Activated naive CD8-positive, alpha-beta T cell treated with anti-CD3 and anti-CD28 coated beads for 36 hours (primary cell): ENCODE data around the gene GTPBP6. TPM values are rescaled to one million over a fixed set of nuclear protein-coding genes. Genes with fewer than 3 reads are reported as not detected.
"Not testable (repeated sequence)": the region's sequence is repeated elsewhere in the genome, so short reads cannot be mapped to it uniquely, and the experiment has no call there.

Experiments used
- DNase-seq: peaks from one replicate; pipeline ENCODE4 v3.0.0; 2021
- H3K27ac Mint-ChIP-seq: one replicate; pipeline ENCODE4 v1.8.0; 2022; ENCODE audit warnings: mild to moderate bottlenecking, moderate library complexity, mixed read lengths
- H3K27me3 Mint-ChIP-seq: one replicate; pipeline ENCODE4 v1.8.0; 2022; ENCODE audit warnings: mild to moderate bottlenecking, mixed read lengths
- H3K36me3 Mint-ChIP-seq: one replicate; pipeline ENCODE4 v1.8.0; 2021; ENCODE audit warnings: mild to moderate bottlenecking, mixed read lengths
- H3K4me1 Mint-ChIP-seq: one replicate; pipeline ENCODE4 v1.8.0; 2021; ENCODE audit warnings: mixed read lengths
- H3K4me3 Mint-ChIP-seq: one replicate; pipeline ENCODE4 v1.8.0; 2022; ENCODE audit warnings: mild to moderate bottlenecking, moderate library complexity, mixed read lengths
- H3K9me3 Mint-ChIP-seq: one replicate; pipeline ENCODE4 v1.8.0; 2022; ENCODE audit warnings: mixed read lengths
- total RNA-seq, 2 experiments: library from RNA; stranded (reverse); gene quantifications; one replicate each; pipeline ENCODE4 v1.2.3, GENCODE V29; 2021

The GTPBP6 gene
- total RNA-seq, 2 experiments from 2014 or later = 70.5 to 71.7 TPM

- not testable (repeated sequence) for DNase-seq, H3K4me1 Mint-ChIP-seq, H3K27ac Mint-ChIP-seq, H3K9me3 Mint-ChIP-seq, H3K4me3 Mint-ChIP-seq, H3K27me3 Mint-ChIP-seq
- peaks cover 46% of the 10 kb centered on the region for H3K36me3 Mint-ChIP-seq
Observed at GRCh38 chrX:306614-307251, 11.9 kb downstream of the GTPBP6 start.

GRCh38 chrX:305781-306613 is 12.6 kb downstream of the GTPBP6 start:
- not testable (repeated sequence) for DNase-seq, H3K27ac Mint-ChIP-seq, H3K4me3 Mint-ChIP-seq, H3K27me3 Mint-ChIP-seq, H3K4me1 Mint-ChIP-seq, H3K9me3 Mint-ChIP-seq
- peaks cover 50% of the 10 kb centered on the region for H3K36me3 Mint-ChIP-seq

GRCh38 chrX:302975-303374 is 15.6 kb downstream of the GTPBP6 start:
- H3K4me3 Mint-ChIP-seq = no peak overlapping the region

GRCh38 chrX:300334-300733 is 18.3 kb downstream of the GTPBP6 start:
- Mint-ChIP-seq H3K36me3 (peaks cover 45% of the 10 kb centered on the region), H3K27ac (no peak overlapping the region), H3K27me3 (no peaks in the 10 kb centered on the region), H3K9me3 (peaks cover 2% of the 10 kb centered on the region), H3K4me1 (no peaks in the 10 kb centered on the region), H3K4me3 (no peak overlapping the region)
- no peak for DNase-seq

More at GRCh38 chrX:302975-303374, 15.6 kb downstream of the GTPBP6 start:
- H3K36me3 Mint-ChIP-seq = peaks cover 57% of the 10 kb centered on the region
- no peaks in the 10 kb centered on the region for H3K4me1 Mint-ChIP-seq
- H3K27ac Mint-ChIP-seq = no peak overlapping the region
- H3K27me3 Mint-ChIP-seq = no peaks in the 10 kb centered on the region
- DNase-seq = no peak
- peaks cover 2% of the 10 kb centered on the region for H3K9me3 Mint-ChIP-seq

GRCh38 chrX:298993-299392 is 19.6 kb downstream of the GTPBP6 start:
- no peak for DNase-seq

GRCh38 chrX:295136-295535 is 23.5 kb downstream of the GTPBP6 start:
- no peak overlapping the region for H3K27ac Mint-ChIP-seq
- H3K4me3 Mint-ChIP-seq = no peak overlapping the region
- H3K27me3 Mint-ChIP-seq = no peaks in the 10 kb centered on the region
- H3K9me3 Mint-ChIP-seq = no peaks in the 10 kb centered on the region
- peaks cover 44% of the 10 kb centered on the region for H3K36me3 Mint-ChIP-seq
- no peaks in the 10 kb centered on the region for H3K4me1 Mint-ChIP-seq
- no peak for DNase-seq

More at GRCh38 chrX:298993-299392, 19.6 kb downstream of the GTPBP6 start:
- Mint-ChIP-seq H3K36me3 (peaks cover 37% of the 10 kb centered on the region), H3K27ac (no peak overlapping the region), H3K27me3 (no peaks in the 10 kb centered on the region), H3K9me3 (peaks cover 2% of the 10 kb centered on the region), H3K4me1 (no peaks in the 10 kb centered on the region), H3K4me3 (no peak overlapping the region)

GRCh38 chrX:292900-293897 is 25.4 kb downstream of the GTPBP6 start:
- DNase-seq = no peak
- no peak overlapping the region for H3K4me3 Mint-ChIP-seq
- no peaks in the 10 kb centered on the region for H3K9me3 Mint-ChIP-seq
- no peaks in the 10 kb centered on the region for H3K4me1 Mint-ChIP-seq
- no peak overlapping the region for H3K27ac Mint-ChIP-seq
- no peaks in the 10 kb centered on the region for H3K27me3 Mint-ChIP-seq
- peaks cover 43% of the 10 kb centered on the region for H3K36me3 Mint-ChIP-seq

- Mint-ChIP-seq H3K4me1 (peaks cover 3% of the 10 kb centered on the region), H3K27me3 (no peaks in the 10 kb centered on the region), H3K4me3 (no peak overlapping the region), H3K9me3 (no peaks in the 10 kb centered on the region), H3K27ac (no peak overlapping the region), H3K36me3 (peaks cover 43% of the 10 kb centered on the region)
- no peak for DNase-seq
Observed at GRCh38 chrX:291411-291901, 27.1 kb downstream of the GTPBP6 start.

GRCh38 chrX:290476-291166 is 28.0 kb downstream of the GTPBP6 start:
- Mint-ChIP-seq H3K27ac (no peak overlapping the region), H3K4me1 (peaks cover 7% of the 10 kb centered on the region), H3K27me3 (no peaks in the 10 kb centered on the region), H3K9me3 (no peaks in the 10 kb centered on the region), H3K4me3 (no peak overlapping the region), H3K36me3 (peaks cover 39% of the 10 kb centered on the region)
- no peak for DNase-seq

- Mint-ChIP-seq H3K27ac (no peak overlapping the region), H3K4me1 (peaks cover 13% of the 10 kb centered on the region), H3K36me3 (peaks cover 52% of the 10 kb centered on the region), H3K9me3 (no peaks in the 10 kb centered on the region), H3K4me3 (no peak overlapping the region), H3K27me3 (no peaks in the 10 kb centered on the region)
- no peak for DNase-seq
Observed at GRCh38 chrX:288561-288991, 30.0 kb downstream of the GTPBP6 start.

- Mint-ChIP-seq H3K36me3 (peaks cover 44% of the 10 kb centered on the region), H3K4me1 (peaks cover 15% of the 10 kb centered on the region)
Observed at GRCh38 chrX:287670-288069, 30.9 kb downstream of the GTPBP6 start.

GRCh38 chrX:285076-285677 is 33.4 kb downstream of the GTPBP6 start:
- H3K9me3 Mint-ChIP-seq = no peaks in the 10 kb centered on the region
- peaks cover 25% of the 10 kb centered on the region for H3K36me3 Mint-ChIP-seq
- no peak for DNase-seq
- no peak overlapping the region for H3K27ac Mint-ChIP-seq
- H3K4me3 Mint-ChIP-seq = no peak overlapping the region
- peaks cover 18% of the 10 kb centered on the region for H3K4me1 Mint-ChIP-seq
- no peaks in the 10 kb centered on the region for H3K27me3 Mint-ChIP-seq

More at GRCh38 chrX:287670-288069, 30.9 kb downstream of the GTPBP6 start:
- no peak overlapping the region for H3K4me3 Mint-ChIP-seq
- DNase-seq = no peak
- H3K9me3 Mint-ChIP-seq = no peaks in the 10 kb centered on the region
- no peak overlapping the region for H3K27ac Mint-ChIP-seq
- no peaks in the 10 kb centered on the region for H3K27me3 Mint-ChIP-seq

- Mint-ChIP-seq H3K4me1 (peaks cover 26% of the 10 kb centered on the region), H3K27ac (peak overlapping the region; percentile 98), H3K27me3 (no peaks in the 10 kb centered on the region), H3K9me3 (no peaks in the 10 kb centered on the region), H3K4me3 (peak overlapping the region; percentile 90), H3K36me3 (peaks cover 19% of the 10 kb centered on the region)
- peak; percentile 90 for DNase-seq
Observed at GRCh38 chrX:283115-283845, 35.3 kb downstream of the GTPBP6 start.
